ENCODE data around the gene RASA3.

Gene RASA3

DNA sequence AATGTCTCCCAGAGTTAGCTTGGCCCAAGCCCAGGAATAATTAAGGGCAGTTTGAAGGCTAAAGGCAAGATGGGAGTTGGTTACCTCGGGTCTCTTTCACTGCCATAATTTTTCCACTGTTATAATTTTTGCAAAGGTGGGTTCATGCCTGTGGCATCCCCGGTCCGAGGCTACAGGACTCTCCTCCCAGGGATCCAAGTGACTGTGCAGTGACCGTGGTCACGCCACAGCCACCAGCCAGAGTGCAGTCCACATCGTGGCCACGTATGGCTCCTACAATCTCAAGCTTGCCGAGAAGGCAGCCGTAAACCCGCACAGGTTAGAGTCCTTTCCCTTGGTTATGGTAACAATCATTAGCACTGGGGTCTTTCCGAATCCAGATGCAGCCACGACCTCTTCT is 195.3 kb downstream of the RASA3 start:
- DNase-seq (ENCODE audit: low read depth in 2 of 2): no peak

DNA sequence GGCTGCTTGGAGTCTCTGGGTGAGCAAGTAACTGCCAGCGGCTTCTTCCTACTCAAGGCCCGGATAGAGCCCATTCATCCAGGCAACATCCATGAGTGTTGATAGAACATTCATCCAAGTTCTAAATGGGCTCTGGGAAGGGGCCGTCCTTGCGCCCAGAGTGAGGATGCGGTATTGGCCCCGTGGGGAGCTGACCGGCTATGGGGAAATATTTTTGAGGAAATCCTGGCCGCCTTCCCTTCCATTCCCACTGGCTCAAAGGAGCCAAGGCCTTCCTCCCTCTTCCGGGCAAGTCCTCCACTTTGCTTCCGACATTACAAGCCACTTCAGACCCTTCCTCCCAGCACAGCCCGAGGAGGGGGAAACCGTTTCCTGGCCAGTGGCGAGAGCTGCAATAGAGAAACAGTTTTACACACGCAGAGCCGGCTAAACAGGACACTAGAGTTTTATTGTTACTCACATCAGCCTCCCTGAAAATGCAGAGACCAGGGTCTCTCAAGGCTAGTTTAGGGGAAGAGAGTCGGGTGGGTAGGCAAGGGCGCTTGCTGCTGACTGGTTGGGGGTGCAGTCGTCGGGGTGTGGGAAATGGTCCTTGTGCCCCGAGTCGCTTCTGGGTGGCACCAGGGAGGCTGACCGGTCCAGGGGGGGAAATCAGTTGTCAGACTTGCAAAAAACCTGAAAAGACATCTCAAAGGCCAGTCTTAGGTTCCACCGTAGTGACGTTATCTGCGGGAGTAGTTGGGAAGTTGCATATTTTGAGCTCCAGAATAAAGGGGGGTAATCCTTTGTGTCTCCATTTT is 196.1 kb downstream of the RASA3 start:
- DNase-seq (ENCODE audit: low read depth in 2 of 2): no peak

- no peak for DNase-seq (ENCODE audit: low read depth in 2 of 2)
Observed at GRCh38 chr13:113935001-113935844, 197.2 kb downstream of the RASA3 start.

DNA sequence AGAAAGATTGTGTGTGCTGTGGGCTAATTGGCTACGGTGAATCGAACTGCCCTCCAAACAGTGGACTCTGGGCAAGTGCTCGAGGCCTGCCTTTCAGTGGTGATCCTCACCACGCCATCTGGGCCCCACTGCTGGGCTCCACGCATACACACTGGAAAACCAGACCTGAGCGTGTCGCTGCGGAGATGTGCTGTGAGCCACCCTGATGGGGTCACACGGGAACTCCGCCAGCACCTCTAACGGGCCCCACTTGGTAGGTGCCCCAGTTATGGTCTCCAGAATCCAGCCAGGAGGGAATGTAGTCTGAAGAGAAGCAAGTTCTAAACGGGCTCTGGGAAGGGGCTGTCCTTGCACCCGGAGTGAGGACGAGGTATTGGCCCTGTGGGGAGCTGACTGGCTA is 197.8 kb downstream of the RASA3 start:
- DNase-seq (ENCODE audit: low read depth in 2 of 2): no peak

DNA sequence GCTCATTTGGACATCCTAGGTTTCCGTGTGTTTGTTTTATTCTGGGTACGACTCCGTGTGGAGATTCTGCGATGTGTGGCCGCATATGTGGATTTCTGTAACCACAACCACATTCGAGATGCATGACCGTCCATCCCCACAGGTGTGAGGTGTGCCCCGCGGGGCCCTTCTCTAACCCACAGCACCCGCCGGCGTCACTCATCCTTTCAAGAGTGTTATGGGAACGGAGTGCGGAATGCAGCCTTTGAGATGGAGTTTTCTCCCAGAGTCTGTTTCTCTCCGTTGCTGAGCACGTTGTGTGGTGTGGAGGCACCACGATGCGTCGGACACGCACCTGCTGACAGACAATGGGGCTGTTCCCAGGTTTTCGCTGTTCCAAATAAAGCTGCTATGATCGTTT is 198.5 kb downstream of the RASA3 start:
- no peak for DNase-seq (ENCODE audit: low read depth in 2 of 2)

DNA sequence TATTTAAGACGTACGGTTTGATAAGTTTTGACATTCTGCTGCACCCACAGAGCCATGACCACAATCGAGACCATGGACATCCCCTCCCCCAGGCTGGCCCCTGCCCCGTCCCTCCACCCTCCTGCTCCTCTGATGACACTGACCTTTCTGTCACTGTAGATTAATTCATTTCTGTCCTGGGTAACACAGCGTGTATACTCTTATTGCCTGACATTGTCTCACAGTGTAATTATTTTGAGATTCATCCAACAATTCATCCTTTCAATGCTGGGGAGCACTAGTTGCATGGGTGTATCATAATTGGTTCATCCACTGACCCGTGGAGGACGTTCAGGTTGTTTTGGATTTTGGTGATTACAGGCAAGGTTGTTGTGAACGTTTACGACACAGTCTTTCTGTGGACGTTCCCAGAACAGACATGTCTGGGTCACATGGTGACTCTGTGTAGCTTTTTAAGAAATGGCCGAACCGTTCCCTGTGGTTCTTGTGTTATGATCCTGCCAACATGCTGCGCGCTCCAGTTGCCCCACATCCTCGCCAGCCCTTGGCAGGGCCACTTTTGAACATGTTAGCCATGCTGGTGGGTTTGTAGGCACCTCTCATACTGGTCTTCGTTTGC is 200.5 kb downstream of the RASA3 start:
- DNase-seq (ENCODE audit: low read depth in 2 of 2): no peak

DNA sequence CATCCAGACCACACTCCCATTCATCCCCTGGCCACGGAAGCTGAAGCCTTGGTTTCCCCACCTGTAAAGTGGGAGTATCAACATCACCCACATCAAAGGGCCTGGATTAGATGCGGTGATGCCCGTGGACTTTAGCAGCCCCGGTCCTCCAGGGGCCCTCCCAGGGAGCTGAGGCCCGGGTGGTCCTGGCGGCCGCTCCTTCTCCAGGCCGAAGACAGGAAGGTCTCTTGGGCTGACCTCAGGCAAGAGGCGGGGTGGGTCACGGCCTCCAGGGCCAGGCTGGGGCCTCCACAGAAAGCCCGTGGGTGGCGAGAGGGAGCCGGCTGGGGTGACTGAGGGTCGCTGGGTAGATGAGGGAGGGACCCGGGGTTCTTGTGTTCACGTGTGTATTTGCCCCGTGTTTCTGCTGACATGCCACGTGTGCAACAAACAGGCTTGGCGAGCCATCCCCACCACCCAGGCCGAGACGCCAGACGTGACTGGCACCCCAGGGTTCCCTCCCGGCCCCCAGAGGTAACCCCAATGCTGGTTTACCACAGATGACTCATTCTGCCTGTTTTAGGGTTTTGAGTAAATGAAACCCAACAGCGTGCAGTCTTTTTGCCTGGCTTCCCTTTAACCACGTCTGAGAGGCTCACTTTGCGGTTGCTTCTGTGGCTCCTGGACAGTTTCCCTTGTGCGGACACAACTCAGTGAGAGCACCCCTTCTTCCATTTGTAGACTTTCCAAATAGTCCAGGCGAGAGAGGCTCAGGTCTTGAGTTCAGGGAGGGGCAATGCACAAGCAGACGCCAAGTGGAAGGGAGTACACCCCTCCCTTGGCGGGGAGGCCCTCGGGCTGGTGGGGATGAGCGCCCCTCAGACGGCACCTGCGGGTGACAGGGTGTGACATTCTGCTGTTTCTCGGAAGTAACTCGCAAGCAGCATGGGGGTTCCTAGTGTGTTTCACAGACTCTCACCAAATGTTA is 201.5 kb downstream of the RASA3 start:
- peak; percentile 28 to 39 for DNase-seq (ENCODE audit: low read depth in 2 of 2)

GRCh38 chr13:113929628-113930615 is 202.5 kb downstream of the RASA3 start:
- no peak for DNase-seq (ENCODE audit: low read depth in 2 of 2)

GRCh38 chr13:113928685-113929627 is 203.5 kb downstream of the RASA3 start:
- no peak for DNase-seq (ENCODE audit: low read depth in 2 of 2)
